Measurements from ENCODE around the gene SON. TPM values are rescaled to one million over a fixed set of nuclear protein-coding genes. Genes with fewer than 3 reads are reported as not detected.

The SON gene
- total and polyA plus RNA-seq, 2 of the 13 experiments (the other 11 are each of a cell fraction or from before 2014, with no cell fraction given): 61.3 to 78.3 TPM

DNA sequence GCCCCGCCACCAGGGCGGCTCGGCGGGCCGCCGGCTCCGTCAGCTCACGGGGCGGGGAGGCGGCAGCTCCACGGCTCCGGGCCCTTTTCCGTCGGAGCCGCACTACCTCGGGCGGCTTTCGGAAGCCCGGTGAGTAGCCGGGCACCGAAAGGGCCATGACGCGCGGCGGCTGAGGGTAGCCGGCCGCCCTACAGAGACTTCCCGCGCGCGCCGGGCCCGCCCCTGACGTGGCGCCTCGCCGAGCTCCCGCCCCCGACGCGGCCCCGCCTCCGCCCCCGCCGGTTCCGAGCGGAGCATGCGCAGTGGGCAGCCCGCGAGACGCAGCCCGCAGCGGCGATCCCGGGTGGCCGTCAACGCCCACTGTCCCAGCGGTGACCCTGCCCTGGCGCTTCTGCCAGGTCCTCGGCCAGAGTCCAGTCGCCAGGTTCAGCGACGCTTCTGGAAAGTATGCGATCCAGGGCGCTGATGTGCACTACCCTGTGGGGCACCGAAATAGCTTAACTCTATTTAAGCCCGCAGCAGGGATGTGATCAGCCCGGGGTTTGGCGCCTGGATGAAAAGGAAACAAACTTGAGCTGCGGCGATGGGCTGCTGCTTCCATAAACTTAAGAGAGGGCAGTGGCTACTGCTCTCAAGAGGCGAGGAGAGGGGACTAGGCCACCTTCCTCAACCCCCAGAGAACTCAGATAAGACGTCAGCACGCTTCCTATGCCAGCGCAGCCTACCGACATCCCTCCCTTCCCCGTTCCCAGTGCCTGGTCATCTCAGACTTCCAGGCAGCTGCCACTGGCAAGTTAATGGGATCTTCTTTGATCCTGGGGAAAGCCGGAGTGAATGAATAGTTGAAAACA is 45.9 kb downstream of the SON start, which contains the start of gene DONSON (continued):
- TF ChIP-seq ZNF781 (CRISPR knock-in tag; IDR thresholded peaks at IDR 0.05; ENCODE audit: borderline replicate concordance, not compliant biosample characterization) (no peak), GTF3A (CRISPR knock-in tag; conservative IDR thresholded peaks at IDR 0.05) (no peak), FOXA3 (CRISPR knock-in tag; IDR thresholded peaks at IDR 0.05) (peak; percentile 50), SALL2 (CRISPR knock-in tag; IDR thresholded peaks at IDR 0.05) (no peak), ZNF605 (CRISPR knock-in tag; IDR thresholded peaks at IDR 0.05) (peak; percentile 85), ZNF264 (CRISPR knock-in tag; IDR thresholded peaks at IDR 0.05) (peak; percentile 71; the same call in 1 of the 2 replicates), CBX2 (IDR thresholded peaks at IDR 0.05; ENCODE audit: low read depth, low read length) (no peak), CBX2 (CRISPR knock-in tag; IDR thresholded peaks at IDR 0.05; ENCODE audit: low read depth) (no peak), ZNF143 (CRISPR knock-in tag; IDR thresholded peaks at IDR 0.05) (0 out of 2 replicates have a peak, but pooled peaks have one; percentile 53), BCL6 (CRISPR knock-in tag; IDR thresholded peaks at IDR 0.05) (no peak), HNRNPL (IDR thresholded peaks at IDR 0.05; ENCODE audit: low read depth, low read length) (0 out of 2 replicates have a peak, but pooled peaks have one; percentile 81), KDM1A (CRISPR knock-in tag; IDR thresholded peaks at IDR 0.05) (0 out of 2 replicates have a peak, but pooled peaks have one; percentile 25), SP1 (IDR thresholded peaks at IDR 0.05) (no peak), SP1 (CRISPR knock-in tag; IDR thresholded peaks at IDR 0.05) (peak; percentile 64; the same call in 1 of the 2 replicates), ZFP36L1 (CRISPR knock-in tag; IDR thresholded peaks at IDR 0.05) (0 out of 2 replicates have a peak, but pooled peaks have one; percentile 47), ZNF737 (CRISPR knock-in tag; IDR thresholded peaks at IDR 0.05; ENCODE audit: borderline replicate concordance) (peak; percentile 77; the same call in 1 of the 2 replicates), ATF7-NPFF (CRISPR knock-in tag; IDR thresholded peaks at IDR 0.05; ENCODE audit: low read depth) (peak; percentile 73), IRF9 (CRISPR knock-in tag; IDR thresholded peaks at IDR 0.05; ENCODE audit: borderline replicate concordance) (peak; percentile 35; the same call in 1 of the 2 replicates), EP300 (IDR thresholded peaks at IDR 0.05; ENCODE audit: low read depth in 2 of 2, low read length in 2 of 2) (0 out of 4 replicates have a peak, but pooled peaks of 1 of the 2 experiments have one; percentile 30), EP300 (CRISPR knock-in tag; IDR thresholded peaks at IDR 0.05; ENCODE audit: borderline replicate concordance) (no peak), DBP (CRISPR knock-in tag; IDR thresholded peaks at IDR 0.05; ENCODE audit: not compliant biosample characterization) (peak; percentile 84), ZNF503 (CRISPR knock-in tag; IDR thresholded peaks at IDR 0.05) (0 out of 2 replicates have a peak, but pooled peaks have one; percentile 33)
- TF ChIP-seq, protein P1, sequence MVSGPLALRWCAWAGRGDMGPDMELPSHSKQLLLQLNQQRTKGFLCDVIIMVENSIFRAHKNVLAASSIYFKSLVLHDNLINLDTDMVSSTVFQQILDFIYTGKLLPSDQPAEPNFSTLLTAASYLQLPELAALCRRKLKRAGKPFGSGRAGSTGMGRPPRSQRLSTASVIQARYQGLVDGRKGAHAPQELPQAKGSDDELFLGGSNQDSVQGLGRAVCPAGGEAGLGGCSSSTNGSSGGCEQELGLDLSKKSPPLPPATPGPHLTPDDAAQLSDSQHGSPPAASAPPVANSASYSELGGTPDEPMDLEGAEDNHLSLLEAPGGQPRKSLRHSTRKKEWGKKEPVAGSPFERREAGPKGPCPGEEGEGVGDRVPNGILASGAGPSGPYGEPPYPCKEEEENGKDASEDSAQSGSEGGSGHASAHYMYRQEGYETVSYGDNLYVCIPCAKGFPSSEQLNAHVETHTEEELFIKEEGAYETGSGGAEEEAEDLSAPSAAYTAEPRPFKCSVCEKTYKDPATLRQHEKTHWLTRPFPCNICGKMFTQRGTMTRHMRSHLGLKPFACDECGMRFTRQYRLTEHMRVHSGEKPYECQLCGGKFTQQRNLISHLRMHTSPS (CRISPR knock-in tag; IDR thresholded peaks at IDR 0.05; ENCODE audit: low read depth): peak; percentile 72

Measured in HepG2 (cell line).